Measurements from ENCODE around the gene STPG3.
"Not testable (repeated sequence)": the region's sequence is repeated elsewhere in the genome, so short reads cannot be mapped to it uniquely, and the experiment has no call there.

The STPG3 gene

GRCh38 chr9:137234055-137234697 lies 16.9 kb upstream of the STPG3 start:
- no peak for DNase-seq

DNA sequence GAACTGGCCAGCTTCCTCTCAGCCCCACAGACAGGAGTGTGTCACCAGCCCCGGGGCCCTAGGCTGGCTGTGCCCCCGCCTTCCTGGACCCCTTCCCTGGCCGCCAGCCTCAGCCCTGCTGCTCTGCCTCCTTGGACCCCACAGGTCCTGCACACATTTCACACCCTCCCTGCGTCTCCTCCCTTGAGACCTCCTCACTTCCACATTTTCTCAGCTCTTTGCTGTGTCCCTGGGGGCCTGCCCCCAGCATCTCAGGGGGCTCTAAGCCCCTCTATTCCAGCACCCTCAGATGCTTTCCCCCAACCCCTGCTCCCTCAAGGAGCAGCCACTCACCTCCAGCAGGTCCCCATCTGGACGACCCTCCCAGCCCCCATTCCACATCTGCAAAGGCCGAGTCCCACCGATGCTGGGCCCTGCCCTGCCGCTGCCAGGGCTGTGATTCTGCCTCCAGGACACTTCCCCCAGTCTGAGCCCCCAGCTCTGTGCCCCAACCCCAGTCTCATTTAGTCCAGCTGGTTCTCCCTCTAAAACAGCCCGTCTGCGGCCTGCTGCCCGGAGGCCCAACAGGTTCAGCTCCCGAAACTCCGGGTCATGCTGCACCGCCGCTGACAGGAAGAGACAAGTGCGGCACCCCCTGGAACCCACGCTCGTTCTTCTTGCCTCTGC lies 16.2 kb upstream of the STPG3 start:
- no peak for DNase-seq

DNA sequence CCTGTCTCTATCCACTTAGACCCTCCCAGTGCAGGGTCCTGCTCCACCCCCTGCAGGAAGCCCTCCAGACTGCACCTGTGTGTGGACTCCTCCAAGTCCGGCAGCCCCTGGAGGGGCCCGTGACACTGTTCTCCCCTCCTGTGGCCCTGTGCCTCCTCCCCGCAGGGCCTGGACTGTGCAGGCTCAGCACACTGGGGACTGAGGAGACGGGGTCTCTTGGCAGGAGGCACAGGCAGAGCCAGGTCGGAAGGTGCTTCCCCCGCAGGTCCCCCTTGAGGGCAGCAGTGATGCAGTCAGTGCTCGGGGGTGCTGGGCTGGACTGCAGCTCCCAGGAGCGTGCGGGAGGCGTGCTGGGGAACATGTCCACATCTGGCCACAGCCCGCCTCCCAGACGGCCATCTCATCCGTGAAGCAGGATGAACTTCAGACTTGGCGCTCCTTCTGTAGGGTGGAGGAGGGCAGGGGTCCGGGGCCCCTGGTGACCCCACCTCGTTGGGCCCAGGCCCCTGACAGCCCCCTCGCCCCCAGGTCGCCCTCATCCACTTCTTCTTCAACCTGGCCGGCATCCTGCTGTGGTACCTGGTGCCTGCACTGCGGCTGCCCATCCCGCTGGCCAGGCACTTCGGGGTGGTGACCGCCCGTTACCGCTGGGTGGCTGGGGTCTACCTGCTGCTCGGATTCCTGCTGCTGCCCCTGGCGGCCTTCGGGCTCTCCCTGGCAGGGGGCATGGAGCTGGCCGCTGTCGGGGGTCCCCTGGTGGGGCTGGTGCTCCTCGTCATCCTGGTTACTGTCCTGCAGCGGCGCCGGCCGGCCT lies 15.5 kb upstream of the STPG3 start:
- DNase-seq = no peak

GRCh38 chr9:137236238-137236935 lies 14.7 kb upstream of the STPG3 start:
- DNase-seq = peak; percentile 96

GRCh38 chr9:137236936-137237421 lies 14.1 kb upstream of the STPG3 start:
- no peak for DNase-seq

GRCh38 chr9:137237759-137238726 lies 13.0 kb upstream of the STPG3 start:
- DNase-seq = no peak

DNA sequence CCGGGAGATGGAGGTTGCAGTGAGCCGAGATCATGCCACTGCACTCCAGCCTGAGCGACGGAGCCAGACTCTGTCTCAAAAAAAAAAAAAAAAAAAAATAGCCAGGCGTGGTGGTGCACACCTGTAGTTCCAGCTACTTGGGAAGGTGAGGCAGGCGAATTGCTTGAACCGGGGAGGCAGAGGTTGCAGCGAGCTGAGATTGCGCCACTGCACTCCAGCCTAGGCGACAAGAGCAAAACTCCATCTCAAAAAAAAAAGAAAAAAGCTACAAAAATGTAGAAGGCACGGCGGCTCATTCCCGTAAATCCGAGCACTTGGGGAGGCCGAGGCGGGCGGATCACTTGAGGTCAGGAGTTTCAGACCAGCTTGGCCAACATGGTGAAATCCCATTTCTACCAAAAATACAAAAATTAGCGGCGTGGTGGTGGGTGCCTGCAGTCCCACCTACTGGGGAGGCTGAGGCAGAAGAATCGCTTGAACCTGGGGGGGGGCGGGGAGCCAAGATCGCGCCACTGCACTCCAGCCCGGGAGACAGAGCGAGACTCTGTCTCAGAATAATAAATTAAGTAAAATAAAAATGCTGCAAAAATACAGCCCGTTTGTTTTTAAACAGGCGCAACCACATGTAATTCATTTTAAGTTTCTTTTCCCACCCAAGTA lies 11.4 kb upstream of the STPG3 start:
- not testable (repeated sequence) for DNase-seq

- DNase-seq = peak; percentile 95
These were observed 10.7 kb upstream of the STPG3 start for GRCh38 chr9:137240318-137240840.

DNA sequence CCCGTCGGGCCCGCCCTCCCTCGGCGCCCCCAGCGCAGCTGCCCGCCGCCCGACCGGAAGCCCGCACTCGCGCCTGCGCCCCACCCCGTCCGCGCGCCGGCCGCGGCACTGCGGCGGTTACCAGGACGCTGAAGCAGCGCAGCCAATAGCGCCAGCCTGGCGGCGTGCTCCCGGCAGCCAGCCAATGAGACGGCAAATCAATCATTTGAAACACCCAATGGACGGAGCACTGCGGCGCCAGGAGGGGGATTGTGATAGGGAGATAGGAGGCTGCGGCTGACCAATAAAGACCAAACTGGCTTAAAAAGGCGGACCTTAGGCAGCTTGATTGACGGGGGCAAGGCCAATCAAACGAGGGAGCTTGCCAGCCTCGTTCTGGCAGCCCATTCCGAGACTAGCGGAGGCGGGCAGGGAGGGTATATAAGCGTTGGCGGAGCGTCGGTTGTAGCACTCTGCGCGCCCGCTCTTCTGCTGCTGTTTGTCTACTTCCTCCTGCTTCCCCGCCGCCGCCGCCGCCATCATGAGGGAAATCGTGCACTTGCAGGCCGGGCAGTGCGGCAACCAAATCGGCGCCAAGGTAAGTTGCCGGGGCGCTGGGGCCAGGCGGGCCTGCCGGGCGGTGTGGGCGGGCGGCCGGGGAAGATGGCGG lies 10.1 kb upstream of the STPG3 start, which contains the start of gene TUBB4B:
TSS of gene TUBB4B (plus strand) at position 447 of the 649 bp plus-strand sequence. CDS start at position 521, 74 bp downstream.
- DNase-seq = peak; percentile 96

- DNase-seq = peak; percentile 85
These were observed 9.4 kb upstream of the STPG3 start for GRCh38 chr9:137241490-137242268.

GRCh38 chr9:137242269-137243203 lies 8.6 kb upstream of the STPG3 start:
- DNase-seq = no peak

- not testable (repeated sequence) for DNase-seq
These were observed 7.8 kb upstream of the STPG3 start for GRCh38 chr9:137243266-137243625.

- no peak for DNase-seq
These were observed 7.2 kb upstream of the STPG3 start for GRCh38 chr9:137243626-137244485.

DNA sequence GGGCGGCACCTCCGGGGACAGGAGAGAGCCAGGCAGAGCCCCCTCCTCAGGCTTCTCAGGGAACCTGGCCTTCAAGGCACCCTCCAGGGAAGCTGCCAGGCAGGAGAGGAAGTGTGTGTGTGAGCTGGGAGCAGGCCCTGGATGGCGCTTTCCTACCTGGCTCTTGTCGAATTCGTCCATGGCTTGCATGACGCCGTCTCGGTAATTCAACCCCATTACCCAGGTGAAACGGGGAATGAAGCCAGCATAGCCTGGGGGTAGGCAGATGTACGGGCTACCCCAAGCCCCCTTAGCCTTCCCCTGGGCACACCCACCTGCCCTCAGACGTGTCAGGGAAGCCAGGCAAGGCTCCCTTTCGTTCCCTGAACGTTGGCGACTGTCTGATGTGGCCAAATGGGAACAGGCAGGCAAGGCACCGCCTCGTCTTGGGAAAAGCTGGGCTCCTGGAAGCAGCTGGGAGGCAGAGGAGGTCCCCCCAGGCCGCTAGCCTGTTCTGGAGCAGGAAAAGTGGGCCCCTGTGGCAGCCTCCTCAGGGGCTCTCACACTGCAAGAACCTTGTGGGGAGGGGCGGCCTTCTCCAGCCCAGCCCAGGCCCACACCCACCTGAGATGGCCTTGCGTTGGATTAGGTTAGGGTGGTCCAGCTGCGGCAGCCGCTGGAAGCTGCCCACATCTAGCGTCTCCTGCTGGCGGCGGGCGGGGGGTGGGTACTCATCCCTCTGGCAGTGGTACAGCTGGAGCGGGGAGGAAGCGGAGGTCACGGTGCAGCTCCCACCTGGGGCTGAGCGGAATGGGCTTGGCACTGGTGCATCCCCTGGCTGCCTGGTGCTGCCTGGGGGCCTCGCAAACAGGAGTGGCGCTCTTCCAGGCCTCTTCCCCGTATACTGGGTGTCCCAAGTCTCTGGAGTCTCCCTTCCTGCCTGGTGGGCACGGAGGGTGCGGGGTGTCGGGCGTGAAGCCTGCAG lies 6.3 kb upstream of the STPG3 start:
- no peak for DNase-seq

DNA sequence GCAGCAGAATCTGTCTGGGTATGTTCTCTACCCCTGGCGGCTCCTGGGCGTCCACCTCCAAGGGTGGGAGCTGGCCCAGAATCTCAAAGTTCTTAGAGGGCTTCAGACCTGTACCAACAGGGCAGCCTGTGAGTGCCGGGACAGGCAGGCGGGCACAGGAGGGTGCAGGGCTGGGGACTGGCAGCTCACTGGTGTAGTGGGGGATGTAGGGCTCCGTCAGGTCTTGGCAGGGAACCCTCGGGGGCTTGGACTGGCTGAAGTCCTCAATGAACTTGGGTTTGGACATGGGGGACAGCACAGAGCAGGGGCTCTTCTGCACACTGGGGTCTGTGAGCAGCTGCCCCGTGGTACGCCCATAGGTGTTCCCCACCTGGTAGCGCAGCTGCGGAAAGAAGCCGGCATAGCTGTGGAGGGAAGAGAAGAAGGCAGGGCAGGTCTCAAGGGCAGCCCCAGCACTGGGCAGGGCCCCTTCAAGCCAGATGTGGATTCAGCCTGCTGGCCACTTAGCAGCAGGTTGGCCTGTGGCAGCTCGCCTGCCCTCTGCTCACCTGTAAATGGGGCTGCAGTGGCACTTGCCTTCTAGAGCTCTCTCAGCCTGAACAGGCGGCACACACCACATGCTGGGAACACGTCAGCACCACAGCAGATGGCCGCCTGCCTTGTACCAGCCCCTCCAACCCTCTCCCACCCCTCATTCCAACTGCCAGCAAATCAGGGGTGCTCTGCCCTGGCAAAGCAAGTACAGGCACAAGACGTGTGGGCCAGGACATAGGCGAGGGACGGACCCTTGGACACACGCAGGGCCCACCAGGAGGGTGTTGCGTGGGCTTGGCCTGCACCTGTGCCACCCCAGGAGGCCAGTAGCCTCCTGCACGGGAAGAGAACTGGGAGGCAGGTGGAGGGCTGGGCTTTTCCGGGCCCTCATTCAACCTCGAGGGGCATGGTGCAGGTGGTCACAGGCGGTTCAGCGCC lies 5.3 kb upstream of the STPG3 start:
- no peak for DNase-seq

All from activated CD8-positive, alpha-beta memory T cell treated with anti-CD3 and anti-CD28 coated beads for 24 hours (primary cell).